Loucy (cell line): Measurements from ENCODE around the gene TAS1R3.

ENCODE experiments used
- EZH2phosphoT487 ChIP-seq: fragments of 200-600 bp; IDR thresholded peaks from 2 replicates; pipeline ENCODE4 v1.6.1; 2018; ENCODE audit warnings: antibody characterized with exemption, mild to moderate bottlenecking, moderate library complexity, borderline replicate concordance
- TF ChIP-seq, protein P1 (sequence below): fragments of 200-600 bp; sonication (generic); conservative IDR thresholded peaks from 2 replicates; pipeline ENCODE4 v1.5.1; 2014; ENCODE audit warnings: mild to moderate bottlenecking, antibody characterized with exemption, low read length

DNA sequence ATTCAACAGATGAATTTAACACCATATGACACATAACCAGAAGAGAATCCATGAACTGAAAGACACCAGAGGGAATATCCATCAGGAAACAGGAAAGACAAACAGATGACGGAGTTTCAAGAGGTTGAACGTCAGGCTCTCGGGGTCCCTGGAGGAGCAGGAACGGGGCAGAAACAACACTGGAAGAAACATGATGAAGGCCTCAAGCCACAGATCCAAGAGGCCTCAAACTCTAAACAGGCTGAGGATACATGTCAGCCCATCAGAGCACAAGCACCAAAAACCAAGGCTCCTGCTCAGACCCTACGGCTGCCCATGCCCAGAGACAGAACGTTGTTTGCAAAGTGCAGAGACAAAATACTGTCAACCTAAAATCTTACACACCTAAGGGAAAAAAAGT is 13.7 kb upstream of the TAS1R3 start:
- TF ChIP-seq, protein P1, sequence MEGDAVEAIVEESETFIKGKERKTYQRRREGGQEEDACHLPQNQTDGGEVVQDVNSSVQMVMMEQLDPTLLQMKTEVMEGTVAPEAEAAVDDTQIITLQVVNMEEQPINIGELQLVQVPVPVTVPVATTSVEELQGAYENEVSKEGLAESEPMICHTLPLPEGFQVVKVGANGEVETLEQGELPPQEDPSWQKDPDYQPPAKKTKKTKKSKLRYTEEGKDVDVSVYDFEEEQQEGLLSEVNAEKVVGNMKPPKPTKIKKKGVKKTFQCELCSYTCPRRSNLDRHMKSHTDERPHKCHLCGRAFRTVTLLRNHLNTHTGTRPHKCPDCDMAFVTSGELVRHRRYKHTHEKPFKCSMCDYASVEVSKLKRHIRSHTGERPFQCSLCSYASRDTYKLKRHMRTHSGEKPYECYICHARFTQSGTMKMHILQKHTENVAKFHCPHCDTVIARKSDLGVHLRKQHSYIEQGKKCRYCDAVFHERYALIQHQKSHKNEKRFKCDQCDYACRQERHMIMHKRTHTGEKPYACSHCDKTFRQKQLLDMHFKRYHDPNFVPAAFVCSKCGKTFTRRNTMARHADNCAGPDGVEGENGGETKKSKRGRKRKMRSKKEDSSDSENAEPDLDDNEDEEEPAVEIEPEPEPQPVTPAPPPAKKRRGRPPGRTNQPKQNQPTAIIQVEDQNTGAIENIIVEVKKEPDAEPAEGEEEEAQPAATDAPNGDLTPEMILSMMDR = no peak
- no peak for TF ChIP-seq EZH2phosphoT487
